ENCODE data around the gene NOS3. TPM values are rescaled to one million over a fixed set of nuclear protein-coding genes. Genes with fewer than 3 reads are reported as not detected.
A peak's percentile ranks its signal among the peaks of the same experiment; 100 is the strongest.
"Not testable (repeated sequence)": the region's sequence is repeated elsewhere in the genome, so short reads cannot be mapped to it uniquely, and the experiment has no call there.

Gene NOS3
- total RNA-seq, 1 experiment from 2014 or later, result 3.2 TPM

DNA sequence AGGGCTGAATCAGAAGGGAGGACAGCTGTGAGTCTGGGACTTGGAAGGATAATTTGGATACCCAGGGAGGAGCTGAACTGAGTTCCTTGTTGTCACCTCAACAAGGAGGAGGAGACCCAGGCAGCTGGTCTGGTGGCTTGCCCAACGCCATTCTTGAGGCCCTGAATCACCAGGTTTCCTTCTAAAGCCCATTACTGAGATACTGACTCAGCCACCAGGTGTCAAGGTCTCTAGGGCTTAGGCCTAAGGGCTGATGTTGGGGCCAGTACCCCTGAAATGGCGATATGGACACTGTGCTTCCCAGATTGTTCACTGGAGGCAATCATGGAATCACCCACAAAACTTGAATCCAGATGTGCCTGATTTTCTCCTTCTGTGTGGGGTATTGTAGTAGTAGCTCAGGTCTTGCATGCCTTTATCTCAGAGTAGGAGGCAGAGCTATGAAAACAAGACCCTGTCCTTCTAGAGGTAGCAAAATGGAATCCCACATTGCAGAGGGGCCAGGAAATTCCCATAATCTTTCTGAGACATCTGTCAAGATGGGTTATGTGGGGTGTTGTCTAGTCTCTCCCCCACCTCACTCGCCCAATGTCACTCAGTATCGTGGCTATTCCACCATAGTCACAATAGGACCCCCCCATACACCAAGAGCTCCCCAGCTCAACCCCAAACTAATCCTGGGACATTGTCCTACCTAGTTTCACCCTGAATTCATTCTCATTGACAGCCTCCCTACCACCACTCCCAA lies 35.3 kb downstream of the NOS3 start:
- H3K36me3 ChIP-seq (ENCODE audit: low read depth), result no peaks in the 10 kb centered on the region
- H3K27ac ChIP-seq, result peak overlapping the region; percentile 59
- ChIA-PET POLR2A (ENCODE audit: unreplicated experiment) (interaction anchor here (0.6 to 0.7 kb wide), 2 partner anchors 36 to 1172 kb away, joined by 7 to 8 read pairs; no protein-coding TSS in a partner anchor), CTCF (interaction anchor here (0.5 kb wide), 1 partner anchor 152 kb away, joined by 3 read pairs; no protein-coding TSS in a partner anchor)
- no peaks in the 10 kb centered on the region for H3K9me2 ChIP-seq (ENCODE audit: insufficient read depth)
- intact Hi-C loops (cut with micrococcal nuclease; ENCODE audit: unreplicated experiment), result loop anchor here (5.0 kb wide), 3 partner anchors 124 to 704 kb away; partner anchors contain the start of genes ACTR3C and LRRC61
- peaks cover 21% of the 10 kb centered on the region for H3K79me2 ChIP-seq (ENCODE audit: low read depth)
- H2AFZ ChIP-seq, result no peak overlapping the region
- H3K4me2 ChIP-seq, result peak overlapping the region; percentile 44
- no peak for TF ChIP-seq EZH2 (IDR thresholded peaks at IDR 0.05; ENCODE audit: low read depth)
- TF ChIP-seq, protein P1, sequence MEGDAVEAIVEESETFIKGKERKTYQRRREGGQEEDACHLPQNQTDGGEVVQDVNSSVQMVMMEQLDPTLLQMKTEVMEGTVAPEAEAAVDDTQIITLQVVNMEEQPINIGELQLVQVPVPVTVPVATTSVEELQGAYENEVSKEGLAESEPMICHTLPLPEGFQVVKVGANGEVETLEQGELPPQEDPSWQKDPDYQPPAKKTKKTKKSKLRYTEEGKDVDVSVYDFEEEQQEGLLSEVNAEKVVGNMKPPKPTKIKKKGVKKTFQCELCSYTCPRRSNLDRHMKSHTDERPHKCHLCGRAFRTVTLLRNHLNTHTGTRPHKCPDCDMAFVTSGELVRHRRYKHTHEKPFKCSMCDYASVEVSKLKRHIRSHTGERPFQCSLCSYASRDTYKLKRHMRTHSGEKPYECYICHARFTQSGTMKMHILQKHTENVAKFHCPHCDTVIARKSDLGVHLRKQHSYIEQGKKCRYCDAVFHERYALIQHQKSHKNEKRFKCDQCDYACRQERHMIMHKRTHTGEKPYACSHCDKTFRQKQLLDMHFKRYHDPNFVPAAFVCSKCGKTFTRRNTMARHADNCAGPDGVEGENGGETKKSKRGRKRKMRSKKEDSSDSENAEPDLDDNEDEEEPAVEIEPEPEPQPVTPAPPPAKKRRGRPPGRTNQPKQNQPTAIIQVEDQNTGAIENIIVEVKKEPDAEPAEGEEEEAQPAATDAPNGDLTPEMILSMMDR (conservative IDR thresholded peaks at IDR 0.05), result no peak
- peaks cover 55% of the 10 kb centered on the region for H3K4me1 ChIP-seq (replicated peaks; ENCODE audit: insufficient read depth)
- H3K4me3 ChIP-seq, result no peak overlapping the region
- peaks cover 19% of the 10 kb centered on the region; the same call in 1 of the 2 replicates for H3F3A ChIP-seq (ENCODE audit: insufficient read depth, low read depth)
- no TSS peak for BruUV-seq (replicated peaks)
- no peaks in the 10 kb centered on the region for H3K27me3 ChIP-seq (ENCODE audit: insufficient read depth, low read depth)
- no peaks in the 10 kb centered on the region for H4K20me1 ChIP-seq (ENCODE audit: insufficient read depth)
- DNase-seq, result peak; percentile 73 to 98
- H3K9me3 ChIP-seq (ENCODE audit: insufficient read depth, low read depth), result no peaks in the 10 kb centered on the region

GRCh38 chr7:151026771-151027727 lies 36.2 kb downstream of the NOS3 start:
- H3K9me2 ChIP-seq (ENCODE audit: insufficient read depth); H3K36me3 ChIP-seq (ENCODE audit: low read depth); H4K20me1 ChIP-seq (ENCODE audit: insufficient read depth); POLR2A ChIA-PET (ENCODE audit: unreplicated experiment); BruUV-seq (replicated peaks); H2AFZ ChIP-seq; H3K27me3 ChIP-seq (ENCODE audit: insufficient read depth, low read depth); H3K9me3 ChIP-seq (ENCODE audit: insufficient read depth, low read depth): not testable (repeated sequence)
- Histone ChIP-seq H3K4me1 (replicated peaks; ENCODE audit: insufficient read depth) (peaks cover 55% of the 10 kb centered on the region), H3F3A (ENCODE audit: insufficient read depth, low read depth) (peaks cover 19% of the 10 kb centered on the region; the same call in 1 of the 2 replicates), H3K27ac (peak overlapping the region; percentile 59), H3K4me3 (peak overlapping the region; percentile 59; the same call in 1 of the 2 replicates), H3K4me2 (peak overlapping the region; percentile 75), H3K79me2 (ENCODE audit: low read depth) (peaks cover 21% of the 10 kb centered on the region)
- DNase-seq, result peak in 1 of 2 experiments; percentile 72
- CTCF ChIA-PET, result interaction anchor here (1.5 kb wide), 1 partner anchor 9 kb away, joined by 6 read pairs; no protein-coding TSS in a partner anchor
- intact Hi-C loops (cut with micrococcal nuclease; ENCODE audit: unreplicated experiment), result loop anchor here (5.0 kb wide), 3 partner anchors 125 to 705 kb away; partner anchors contain the start of genes ACTR3C and LRRC61

DNA sequence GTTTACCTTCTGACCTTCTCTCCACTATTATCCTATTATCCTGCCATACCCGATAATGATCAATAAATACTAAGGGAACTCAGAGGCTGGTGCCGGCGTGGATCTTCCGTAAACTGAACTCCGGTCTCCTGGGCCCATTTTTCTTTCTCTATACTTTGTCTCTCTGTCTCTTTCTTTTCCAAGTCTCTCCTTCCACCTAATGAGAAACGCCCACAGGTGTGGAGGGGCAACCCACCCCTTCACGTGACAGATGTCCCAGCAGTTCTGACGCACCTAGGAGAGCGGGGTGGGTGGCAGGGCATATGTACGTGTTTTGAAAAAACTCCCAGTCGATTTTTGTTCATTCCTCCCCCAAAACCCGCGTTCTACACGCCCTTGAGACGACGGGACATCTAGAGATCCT lies 36.9 kb downstream of the NOS3 start:
- CTCF ChIA-PET, result interaction anchor here (0.6 to 1.5 kb wide), 5 partner anchors 10 to 127 kb away, joined by 3 to 6 read pairs (median 3); partner anchors contain the start of gene FASTK
- H3K27ac ChIP-seq, result peak overlapping the region; percentile 59
- peaks cover 21% of the 10 kb centered on the region for H3K79me2 ChIP-seq (ENCODE audit: low read depth)
- peak overlapping the region; percentile 75 for H3K4me2 ChIP-seq
- H3K27me3 ChIP-seq (ENCODE audit: insufficient read depth, low read depth); DNase-seq; H3K9me2 ChIP-seq (ENCODE audit: insufficient read depth); H3K36me3 ChIP-seq (ENCODE audit: low read depth); H3K9me3 ChIP-seq (ENCODE audit: insufficient read depth, low read depth); H4K20me1 ChIP-seq (ENCODE audit: insufficient read depth): not testable (repeated sequence)
- BruUV-seq (replicated peaks), result TSS peak; percentile 95
- peaks cover 55% of the 10 kb centered on the region for H3K4me1 ChIP-seq (replicated peaks; ENCODE audit: insufficient read depth)
- H2AFZ ChIP-seq, result peak overlapping the region; percentile 79
- H3K4me3 ChIP-seq, result peak overlapping the region; percentile 59
- peaks cover 19% of the 10 kb centered on the region; the same call in 1 of the 2 replicates for H3F3A ChIP-seq (ENCODE audit: insufficient read depth, low read depth)
- POLR2A ChIA-PET (ENCODE audit: unreplicated experiment), result interaction anchor here (0.6 to 1.1 kb wide), 7 partner anchors 18 to 249 kb away, joined by 3 to 21 read pairs (median 5); partner anchors contain the start of gene CDK5
- intact Hi-C loops (cut with micrococcal nuclease; ENCODE audit: unreplicated experiment), result loop anchor here (1.0 to 5.0 kb wide), 7 partner anchors 12 to 705 kb away; partner anchors contain the start of genes ACTR3C, AGAP3 and LRRC61

Data from PC-9 (cell line).